MCF 10A (cell line): ENCODE results near the gene TMPRSS9. TPM values are rescaled to one million over a fixed set of nuclear protein-coding genes. Genes with fewer than 3 reads are reported as not detected.
"Not testable (repeated sequence)": the region's sequence is repeated elsewhere in the genome, so short reads cannot be mapped to it uniquely, and the experiment has no call there.

Source experiments
- BruUV-seq: library from RNA; stranded (reverse); fragments of 400-500 nt; replicated peaks from 2 replicates; lab custom pipeline; 2021; lab: Mats Ljungman, UMichigan
- CTCF ChIA-PET: fragments of 300-600 bp; sonication (Branson Sonifier 250); formaldehyde crosslinking; extraction: SDS; loops from one replicate; lab custom pipeline; 2021; ENCODE audit warnings: antibody characterized with exemption, inconsistent platforms; lab: Yijun Ruan, JAX
- POLR2A ChIA-PET: fragments of 300-600, 350-650 bp; sonication (Branson Sonifier 250); formaldehyde crosslinking; extraction: SDS; loops from one replicate; lab custom pipeline; 2020; ENCODE audit warnings: antibody characterized with exemption, inconsistent platforms; lab: Yijun Ruan, JAX
- DNase-seq: peaks from one replicate; pipeline ENCODE4 v3.0.0-alpha.2; 2018; ENCODE audit not compliant: unreplicated experiment
- H3K27ac Mint-ChIP-seq: one replicate; pipeline ENCODE4 v1.8.0; 2022; ENCODE audit warnings: mild to moderate bottlenecking, low read depth, mixed read lengths; ENCODE audit not compliant: unreplicated experiment
- H3K27me3 Mint-ChIP-seq: one replicate; pipeline ENCODE4 v1.8.0; 2022; ENCODE audit warnings: mixed read lengths; ENCODE audit not compliant: insufficient read depth, unreplicated experiment
- H3K36me3 Mint-ChIP-seq: one replicate; pipeline ENCODE4 v1.8.0; 2022; ENCODE audit warnings: mild to moderate bottlenecking, moderate library complexity, mixed read lengths; ENCODE audit not compliant: insufficient read depth, unreplicated experiment
- H3K4me1 Mint-ChIP-seq: one replicate; pipeline ENCODE4 v1.8.0; 2022; ENCODE audit warnings: mixed read lengths; ENCODE audit not compliant: insufficient read depth, unreplicated experiment
- H3K4me3 Mint-ChIP-seq: one replicate; pipeline ENCODE4 v1.8.0; 2022; ENCODE audit warnings: mild to moderate bottlenecking, moderate library complexity, mixed read lengths; ENCODE audit not compliant: unreplicated experiment
- H3K9me3 Mint-ChIP-seq: one replicate; pipeline ENCODE4 v1.8.0; 2022; ENCODE audit warnings: mixed read lengths; ENCODE audit not compliant: unreplicated experiment
- intact Hi-C: fragments of 100-400 bp; cut with micrococcal nuclease; formaldehyde crosslinking; loops from 2 replicates; pipeline ENCODE4 v1.14.1; 2022
- total RNA-seq: library from RNA; stranded (reverse); gene quantifications from 2 replicates; pipeline ENCODE4 v1.2.3, GENCODE V29; 2022
- TF ChIP-seq, protein P1 (sequence below): fragments of 200-600 bp; IDR thresholded peaks from one replicate; pipeline ENCODE4 v1.8.0; 2022; ENCODE audit warnings: antibody characterized with exemption, mild to moderate bottlenecking; ENCODE audit not compliant: unreplicated experiment

Gene TMPRSS9
- total RNA-seq, 1 experiment from 2014 or later, result not detected

DNA sequence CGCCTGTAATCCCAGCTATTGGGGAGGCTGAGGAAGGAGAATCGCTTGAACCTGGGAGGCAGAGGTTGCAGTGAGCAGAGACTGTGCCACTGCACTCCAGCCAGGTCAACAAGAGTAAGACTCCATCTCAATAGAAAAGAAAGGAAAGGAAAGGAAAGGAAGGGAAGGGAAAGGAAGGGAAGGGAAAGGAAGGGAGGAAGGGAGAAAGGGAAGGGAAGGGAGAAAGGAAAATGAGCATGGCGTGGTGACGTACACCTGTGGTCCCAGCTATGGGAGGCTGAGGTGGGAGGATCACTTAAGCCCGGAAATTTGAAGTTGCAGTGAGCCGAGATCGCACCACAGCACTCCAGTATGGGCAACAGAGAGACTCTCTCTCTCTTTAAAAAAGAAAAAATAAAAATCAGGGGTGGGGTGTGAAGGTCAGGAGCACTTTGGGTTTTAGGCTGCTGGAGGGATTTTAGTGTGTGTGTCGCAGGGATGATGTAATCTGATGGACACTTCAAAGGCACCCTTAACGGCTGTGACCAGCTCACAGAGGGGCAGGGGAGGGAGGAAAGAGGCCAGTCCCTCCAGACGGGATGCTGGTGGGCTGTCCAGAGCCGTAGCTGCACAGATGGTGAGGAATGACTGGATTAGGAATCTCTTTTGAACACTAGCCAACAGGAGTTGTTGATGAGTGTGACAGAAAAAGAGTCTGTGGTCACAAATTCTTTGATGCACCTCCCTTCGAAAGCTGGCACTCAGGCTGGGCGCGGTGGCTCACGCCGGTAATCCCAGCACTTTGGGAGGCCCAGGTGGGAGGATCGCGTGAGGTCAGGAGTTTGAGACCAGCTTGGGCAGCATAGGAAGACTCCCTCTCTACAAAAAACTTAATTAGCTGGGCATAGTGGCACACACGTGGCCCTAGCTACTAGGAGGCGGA lies 27.6 kb downstream of the TMPRSS9 start:
- Mint-ChIP-seq H3K27ac (no peak overlapping the region), H3K36me3 (no peaks in the 10 kb centered on the region), H3K9me3 (no peaks in the 10 kb centered on the region), H3K4me3 (no peak overlapping the region), H3K27me3 (no peaks in the 10 kb centered on the region), H3K4me1 (peaks cover 18% of the 10 kb centered on the region)
- TF ChIP-seq, protein P1, sequence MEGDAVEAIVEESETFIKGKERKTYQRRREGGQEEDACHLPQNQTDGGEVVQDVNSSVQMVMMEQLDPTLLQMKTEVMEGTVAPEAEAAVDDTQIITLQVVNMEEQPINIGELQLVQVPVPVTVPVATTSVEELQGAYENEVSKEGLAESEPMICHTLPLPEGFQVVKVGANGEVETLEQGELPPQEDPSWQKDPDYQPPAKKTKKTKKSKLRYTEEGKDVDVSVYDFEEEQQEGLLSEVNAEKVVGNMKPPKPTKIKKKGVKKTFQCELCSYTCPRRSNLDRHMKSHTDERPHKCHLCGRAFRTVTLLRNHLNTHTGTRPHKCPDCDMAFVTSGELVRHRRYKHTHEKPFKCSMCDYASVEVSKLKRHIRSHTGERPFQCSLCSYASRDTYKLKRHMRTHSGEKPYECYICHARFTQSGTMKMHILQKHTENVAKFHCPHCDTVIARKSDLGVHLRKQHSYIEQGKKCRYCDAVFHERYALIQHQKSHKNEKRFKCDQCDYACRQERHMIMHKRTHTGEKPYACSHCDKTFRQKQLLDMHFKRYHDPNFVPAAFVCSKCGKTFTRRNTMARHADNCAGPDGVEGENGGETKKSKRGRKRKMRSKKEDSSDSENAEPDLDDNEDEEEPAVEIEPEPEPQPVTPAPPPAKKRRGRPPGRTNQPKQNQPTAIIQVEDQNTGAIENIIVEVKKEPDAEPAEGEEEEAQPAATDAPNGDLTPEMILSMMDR, result no peak
- no peak for DNase-seq
- no TSS peak for BruUV-seq
- POLR2A ChIA-PET, result no interaction called here
- intact Hi-C loops, result no loop called here
- CTCF ChIA-PET, result interaction anchor here (1.2 to 1.5 kb wide), 2 partner anchors 60 to 150 kb away, joined by 4 to 6 read pairs; no protein-coding TSS in a partner anchor

DNA sequence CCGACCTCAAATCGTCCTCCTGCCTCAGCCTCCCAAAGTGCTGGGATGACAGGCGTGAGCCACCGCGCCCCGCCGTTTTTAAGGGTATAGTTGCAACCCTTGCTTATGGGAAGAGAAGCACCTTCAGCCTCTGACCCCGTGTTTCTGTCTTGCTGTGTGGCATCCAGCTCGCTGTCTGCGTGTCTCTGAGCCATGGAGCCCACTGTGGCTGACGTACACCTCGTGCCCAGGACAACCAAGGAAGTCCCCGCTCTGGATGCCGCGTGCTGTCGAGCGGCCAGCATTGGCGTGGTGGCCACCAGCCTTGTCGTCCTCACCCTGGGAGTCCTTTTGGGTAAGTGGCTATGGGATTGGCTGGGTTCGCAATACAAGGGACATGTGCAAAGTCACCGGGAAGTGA lies 29.5 kb downstream of the TMPRSS9 start:
- intact Hi-C loops, result no loop called here
- POLR2A ChIA-PET, result no interaction called here
- Mint-ChIP-seq H3K36me3 (no peaks in the 10 kb centered on the region), H3K4me1 (peaks cover 18% of the 10 kb centered on the region), H3K27me3 (no peaks in the 10 kb centered on the region), H3K27ac (no peak overlapping the region), H3K4me3 (no peak overlapping the region), H3K9me3 (no peaks in the 10 kb centered on the region)
- BruUV-seq, result no TSS peak
- CTCF ChIA-PET, result interaction anchor here (0.8 to 0.9 kb wide), 2 partner anchors 154 to 248 kb away, joined by 3 to 4 read pairs; no protein-coding TSS in a partner anchor
- DNase-seq, result no peak
- TF ChIP-seq, protein P1, result no peak

DNA sequence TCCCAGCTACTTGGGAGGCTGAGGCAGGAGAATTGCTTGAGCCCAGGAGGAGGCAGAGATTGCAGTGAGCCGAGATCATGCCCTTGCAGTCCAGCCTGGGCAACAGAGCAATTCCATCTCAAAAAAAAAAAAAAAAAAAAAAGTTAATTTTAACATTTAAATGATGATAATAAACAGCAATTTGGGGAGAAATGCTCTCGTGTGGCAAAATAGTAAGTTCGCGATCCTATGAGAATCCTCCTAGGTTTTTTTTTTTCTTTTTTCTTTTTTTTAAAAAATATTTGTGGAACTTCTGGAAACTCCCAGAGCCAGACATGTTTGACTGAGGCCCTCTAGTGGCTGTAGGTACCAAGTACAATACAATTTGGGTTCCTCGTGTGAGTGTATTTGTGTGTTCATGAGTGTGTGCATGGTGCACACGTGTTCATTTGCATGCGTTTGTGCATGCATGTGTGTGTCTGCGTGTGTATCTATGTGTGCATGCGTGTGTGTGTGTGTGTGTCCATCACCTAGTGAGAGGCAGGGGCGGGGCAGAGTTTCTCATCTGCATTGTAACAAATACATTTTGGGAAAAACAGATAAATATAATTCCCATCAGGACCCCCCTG lies 31.2 kb downstream of the TMPRSS9 start:
- Mint-ChIP-seq H3K27me3 (no peaks in the 10 kb centered on the region), H3K9me3 (no peaks in the 10 kb centered on the region), H3K4me3 (no peak overlapping the region), H3K36me3 (no peaks in the 10 kb centered on the region), H3K27ac (no peak overlapping the region), H3K4me1 (peaks cover 12% of the 10 kb centered on the region)
- no TSS peak for BruUV-seq
- CTCF ChIA-PET, result interaction anchor here (0.6 to 2.8 kb wide), 21 partner anchors 8 to 358 kb away, joined by 3 to 12 read pairs (median 4); no protein-coding TSS in a partner anchor
- TF ChIP-seq, protein P1, result peak; percentile 78
- POLR2A ChIA-PET, result no interaction called here
- peak; percentile 76 for DNase-seq
- intact Hi-C loops, result loop anchor here (1.0 to 2.0 kb wide), 4 partner anchors 62 to 235 kb away; partner anchors contain the start of genes LSM7, PLEKHJ1, SF3A2 and SPPL2B

DNA sequence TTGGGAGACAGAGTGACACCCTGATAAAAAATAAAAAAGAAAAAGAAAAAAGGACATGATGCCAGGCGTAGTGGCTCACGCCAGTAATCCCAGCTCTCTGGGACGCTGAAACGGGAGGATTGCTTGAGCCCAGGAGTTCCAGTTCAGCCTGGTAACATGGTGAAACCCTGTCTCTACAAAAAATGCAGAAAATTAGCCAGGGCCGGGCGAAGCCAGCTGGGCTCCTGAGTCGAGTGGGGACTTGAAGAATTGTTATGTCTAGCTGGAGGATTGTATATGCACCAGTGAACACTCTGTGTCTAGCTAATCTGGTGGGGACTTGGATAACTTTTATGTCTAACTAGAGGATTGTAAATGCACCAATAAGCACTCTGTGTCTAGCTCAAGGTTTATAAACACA lies 32.3 kb downstream of the TMPRSS9 start:
- Mint-ChIP-seq H3K36me3 (no peaks in the 10 kb centered on the region), H3K4me3 (no peak overlapping the region), H3K27me3 (no peaks in the 10 kb centered on the region), H3K27ac (no peak overlapping the region), H3K4me1 (peaks cover 11% of the 10 kb centered on the region), H3K9me3 (no peaks in the 10 kb centered on the region)
- BruUV-seq, result no TSS peak
- DNase-seq, result no peak
- TF ChIP-seq, protein P1, result no peak
- intact Hi-C loops, result no loop called here
- CTCF ChIA-PET, result interaction anchor here (0.6 to 2.8 kb wide), 23 partner anchors 9 to 531 kb away, joined by 3 to 12 read pairs (median 4); partner anchors contain the start of gene TIMM13
- POLR2A ChIA-PET, result interaction anchor here (0.6 to 1.7 kb wide), 3 partner anchors 20 to 1116 kb away, joined by 3 to 4 read pairs (median 3); partner anchors contain the start of gene PLEKHJ1

DNA sequence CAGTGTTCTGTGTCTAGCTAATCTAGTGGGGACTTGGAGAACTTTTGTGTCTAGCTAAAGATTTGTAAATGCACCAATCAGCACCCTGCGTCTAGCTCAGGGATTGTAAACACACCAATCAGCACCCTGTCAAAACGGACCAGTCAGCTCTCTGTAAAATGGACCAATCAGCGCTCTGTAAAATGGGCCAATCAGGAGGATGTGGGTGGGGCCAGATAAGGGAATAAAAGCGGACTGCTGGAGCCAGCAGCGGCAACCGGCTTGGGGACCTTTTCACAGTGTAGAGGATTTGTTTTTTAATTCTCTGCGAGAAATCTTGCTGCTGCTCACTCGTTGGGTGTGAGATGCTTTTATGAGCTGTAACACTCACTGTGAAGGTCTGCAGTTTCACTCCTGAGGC lies 32.8 kb downstream of the TMPRSS9 start:
- H3K4me3 Mint-ChIP-seq, BruUV-seq, H3K36me3 Mint-ChIP-seq, DNase-seq, intact Hi-C loops, H3K27ac Mint-ChIP-seq, H3K9me3 Mint-ChIP-seq, H3K27me3 Mint-ChIP-seq, H3K4me1 Mint-ChIP-seq: not testable (repeated sequence)
- ChIA-PET POLR2A (interaction anchor here (0.6 to 1.7 kb wide), 4 partner anchors 18 to 1117 kb away, joined by 3 to 4 read pairs (median 4); partner anchors contain the start of gene PLEKHJ1), CTCF (interaction anchor here (0.6 to 2.8 kb wide), 14 partner anchors 9 to 530 kb away, joined by 3 to 12 read pairs (median 4); partner anchors contain the start of gene TIMM13)
